Loucy (cell line): ENCODE measurements around the gene NKAPL.

ENCODE experiments used
- H2AFZ ChIP-seq: fragments of 200-600 bp; sonication (generic); 2 replicates; pipeline ENCODE4 v1.6.0; 2016; ENCODE audit warnings: antibody characterized with exemption, mild to moderate bottlenecking, low read length, moderate library complexity
- H3F3A ChIP-seq: fragments of 200-600 bp; 2 replicates; pipeline ENCODE4 v1.6.0; 2016; ENCODE audit warnings: antibody characterized with exemption, low read depth, mild to moderate bottlenecking
- H3K27me3 ChIP-seq: fragments of 200-600 bp; sonication (generic); 2 replicates; pipeline ENCODE4 v1.6.1; 2014; ENCODE audit warnings: low read length, mild to moderate bottlenecking; ENCODE audit not compliant: insufficient read depth, poor library complexity, severe bottlenecking
- H3K36me3 ChIP-seq: fragments of 200-600 bp; sonication (generic); 2 replicates; pipeline ENCODE4 v1.6.1; 2016; ENCODE audit warnings: low read length; ENCODE audit not compliant: insufficient read depth
- H3K4me1 ChIP-seq: fragments of 200-600 bp; sonication (generic); 2 replicates; pipeline ENCODE4 v1.5.1; 2014; ENCODE audit warnings: low read length, mild to moderate bottlenecking; ENCODE audit not compliant: insufficient read depth, poor library complexity, severe bottlenecking
- H3K4me2 ChIP-seq: fragments of 200-600 bp; sonication (generic); 2 replicates; pipeline ENCODE4 v1.6.0; 2014; ENCODE audit warnings: antibody characterized with exemption, low read length, low read depth, mild to moderate bottlenecking; ENCODE audit not compliant: poor library complexity, severe bottlenecking
- H3K4me3 ChIP-seq: fragments of 200-600 bp; sonication (generic); 2 replicates; pipeline ENCODE4 v1.5.1; 2014; ENCODE audit warnings: low read length, mild to moderate bottlenecking, mixed read lengths; ENCODE audit not compliant: poor library complexity, severe bottlenecking
- H3K79me2 ChIP-seq: fragments of 200-600 bp; sonication (generic); 2 replicates; pipeline ENCODE4 v1.6.1; 2014; ENCODE audit warnings: low read length; ENCODE audit not compliant: insufficient read depth
- H3K9ac ChIP-seq: fragments of 200-600 bp; sonication (generic); 2 replicates; pipeline ENCODE4 v1.6.0; 2014; ENCODE audit warnings: mild to moderate bottlenecking, low read depth, low read length, moderate library complexity; ENCODE audit not compliant: poor library complexity, severe bottlenecking
- H3K9me2 ChIP-seq: fragments of 200-600 bp; sonication (generic); replicated peaks from 2 replicates; pipeline ENCODE4 v1.6.1; 2016; ENCODE audit warnings: low read depth, low read length, mixed read lengths
- H3K9me3 ChIP-seq: fragments of 200-600 bp; sonication (generic); 2 replicates; pipeline ENCODE4 v1.6.1; 2014; ENCODE audit warnings: mild to moderate bottlenecking, antibody characterized with exemption, low read length, low read depth; ENCODE audit not compliant: insufficient read depth
- H4K20me1 ChIP-seq: fragments of 200-600 bp; sonication (generic); 2 replicates; pipeline ENCODE4 v1.6.0; 2014; ENCODE audit warnings: antibody characterized with exemption, low read length, mild to moderate bottlenecking; ENCODE audit not compliant: insufficient read depth, poor library complexity, severe bottlenecking
- EZH2phosphoT487 ChIP-seq: fragments of 200-600 bp; IDR thresholded peaks from 2 replicates; pipeline ENCODE4 v1.6.1; 2018; ENCODE audit warnings: antibody characterized with exemption, mild to moderate bottlenecking, moderate library complexity, borderline replicate concordance
- TF ChIP-seq, protein P1 (sequence below): fragments of 200-600 bp; sonication (generic); conservative IDR thresholded peaks from 2 replicates; pipeline ENCODE4 v1.5.1; 2014; ENCODE audit warnings: mild to moderate bottlenecking, antibody characterized with exemption, low read length

Gene NKAPL

DNA sequence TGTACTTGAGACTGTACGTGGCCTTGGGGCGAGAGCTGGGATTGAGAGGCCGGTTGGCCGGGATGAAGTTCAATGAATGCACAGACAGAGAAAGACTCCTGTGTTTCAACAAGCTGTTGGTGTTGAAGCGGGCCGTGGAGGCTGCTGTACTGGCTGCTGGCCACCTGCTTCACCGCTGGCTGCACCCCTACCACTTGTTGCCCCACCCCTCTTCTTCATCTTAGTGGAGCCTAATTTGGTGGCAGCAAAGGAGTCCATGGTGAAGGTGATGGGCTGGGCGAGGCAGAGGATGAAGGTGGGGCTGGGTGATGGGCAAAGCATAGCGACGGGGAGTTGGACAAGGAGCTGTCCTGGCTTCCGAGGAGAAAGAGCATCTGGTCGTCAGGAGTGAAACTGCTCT lies 41.2 kb upstream of the NKAPL start:
- Histone ChIP-seq H2AFZ (no peak overlapping the region), H3K9me2 (no peaks in the 10 kb centered on the region), H4K20me1 (no peaks in the 10 kb centered on the region), H3K79me2 (no peaks in the 10 kb centered on the region), H3F3A (no peaks in the 10 kb centered on the region), H3K9ac (no peak overlapping the region), H3K9me3 (no peaks in the 10 kb centered on the region), H3K4me2 (no peak overlapping the region), H3K36me3 (no peaks in the 10 kb centered on the region), H3K27me3 (no peaks in the 10 kb centered on the region), H3K4me3 (no peak overlapping the region), H3K4me1 (peaks cover 4% of the 10 kb centered on the region)
- TF ChIP-seq, protein P1, sequence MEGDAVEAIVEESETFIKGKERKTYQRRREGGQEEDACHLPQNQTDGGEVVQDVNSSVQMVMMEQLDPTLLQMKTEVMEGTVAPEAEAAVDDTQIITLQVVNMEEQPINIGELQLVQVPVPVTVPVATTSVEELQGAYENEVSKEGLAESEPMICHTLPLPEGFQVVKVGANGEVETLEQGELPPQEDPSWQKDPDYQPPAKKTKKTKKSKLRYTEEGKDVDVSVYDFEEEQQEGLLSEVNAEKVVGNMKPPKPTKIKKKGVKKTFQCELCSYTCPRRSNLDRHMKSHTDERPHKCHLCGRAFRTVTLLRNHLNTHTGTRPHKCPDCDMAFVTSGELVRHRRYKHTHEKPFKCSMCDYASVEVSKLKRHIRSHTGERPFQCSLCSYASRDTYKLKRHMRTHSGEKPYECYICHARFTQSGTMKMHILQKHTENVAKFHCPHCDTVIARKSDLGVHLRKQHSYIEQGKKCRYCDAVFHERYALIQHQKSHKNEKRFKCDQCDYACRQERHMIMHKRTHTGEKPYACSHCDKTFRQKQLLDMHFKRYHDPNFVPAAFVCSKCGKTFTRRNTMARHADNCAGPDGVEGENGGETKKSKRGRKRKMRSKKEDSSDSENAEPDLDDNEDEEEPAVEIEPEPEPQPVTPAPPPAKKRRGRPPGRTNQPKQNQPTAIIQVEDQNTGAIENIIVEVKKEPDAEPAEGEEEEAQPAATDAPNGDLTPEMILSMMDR: no peak
- TF ChIP-seq EZH2phosphoT487: no peak

DNA sequence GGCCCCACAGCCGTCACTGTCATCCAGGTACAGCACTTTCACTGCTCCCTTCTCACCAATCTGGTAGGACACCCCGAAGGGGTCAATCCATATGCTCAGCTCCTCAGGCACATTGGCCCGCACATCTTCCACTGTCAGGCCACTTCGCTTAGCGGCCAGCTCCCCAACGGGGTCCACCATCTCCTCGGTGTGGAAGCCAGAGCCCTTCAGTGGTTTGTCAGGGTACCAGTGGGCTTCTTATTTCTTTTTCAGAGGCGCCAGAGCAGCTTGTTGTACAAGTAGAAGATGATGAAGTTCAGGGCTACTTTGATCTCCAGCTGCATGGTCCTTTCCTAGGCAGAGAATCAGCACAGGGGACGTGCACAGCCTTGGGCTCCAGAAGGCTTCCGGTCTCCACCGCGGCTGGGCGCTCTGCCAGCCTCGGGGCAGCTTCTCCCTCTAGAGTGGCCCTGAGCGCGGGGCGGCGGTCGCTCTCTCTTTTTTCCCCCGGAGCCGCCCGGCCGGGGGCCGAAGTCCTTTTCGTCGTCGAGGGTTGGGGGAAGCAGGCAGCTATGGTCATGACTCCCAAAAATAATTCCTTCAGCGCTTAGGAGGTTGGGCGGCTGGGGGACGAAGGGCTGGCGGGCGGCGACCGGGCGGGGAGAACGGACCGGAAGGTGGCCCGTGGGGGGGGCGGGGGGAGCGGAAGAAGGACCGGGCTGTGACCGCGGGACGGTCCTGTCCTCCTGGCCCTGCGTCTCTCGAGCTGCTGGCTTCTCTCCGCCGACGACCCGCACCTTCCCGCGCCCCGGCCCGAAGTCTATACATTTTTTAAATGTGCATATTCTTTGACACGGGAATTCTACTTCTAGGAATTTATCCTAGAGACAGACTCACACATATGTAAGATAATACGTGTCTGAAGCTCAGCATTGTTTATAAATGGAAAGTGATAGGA lies 40.5 kb upstream of the NKAPL start:
- no peaks in the 10 kb centered on the region for H3K36me3 ChIP-seq
- no peak overlapping the region for H2AFZ ChIP-seq
- no peaks in the 10 kb centered on the region for H4K20me1 ChIP-seq
- no peak overlapping the region for H3K9ac ChIP-seq
- no peaks in the 10 kb centered on the region for H3K9me2 ChIP-seq
- H3K4me2 ChIP-seq: no peak overlapping the region
- H3F3A ChIP-seq: no peaks in the 10 kb centered on the region
- H3K4me3 ChIP-seq: no peak overlapping the region
- no peak for TF ChIP-seq EZH2phosphoT487
- TF ChIP-seq, protein P1: no peak
- H3K79me2 ChIP-seq: no peaks in the 10 kb centered on the region
- no peaks in the 10 kb centered on the region for H3K27me3 ChIP-seq
- H3K9me3 ChIP-seq: no peaks in the 10 kb centered on the region
- peaks cover 4% of the 10 kb centered on the region for H3K4me1 ChIP-seq

DNA sequence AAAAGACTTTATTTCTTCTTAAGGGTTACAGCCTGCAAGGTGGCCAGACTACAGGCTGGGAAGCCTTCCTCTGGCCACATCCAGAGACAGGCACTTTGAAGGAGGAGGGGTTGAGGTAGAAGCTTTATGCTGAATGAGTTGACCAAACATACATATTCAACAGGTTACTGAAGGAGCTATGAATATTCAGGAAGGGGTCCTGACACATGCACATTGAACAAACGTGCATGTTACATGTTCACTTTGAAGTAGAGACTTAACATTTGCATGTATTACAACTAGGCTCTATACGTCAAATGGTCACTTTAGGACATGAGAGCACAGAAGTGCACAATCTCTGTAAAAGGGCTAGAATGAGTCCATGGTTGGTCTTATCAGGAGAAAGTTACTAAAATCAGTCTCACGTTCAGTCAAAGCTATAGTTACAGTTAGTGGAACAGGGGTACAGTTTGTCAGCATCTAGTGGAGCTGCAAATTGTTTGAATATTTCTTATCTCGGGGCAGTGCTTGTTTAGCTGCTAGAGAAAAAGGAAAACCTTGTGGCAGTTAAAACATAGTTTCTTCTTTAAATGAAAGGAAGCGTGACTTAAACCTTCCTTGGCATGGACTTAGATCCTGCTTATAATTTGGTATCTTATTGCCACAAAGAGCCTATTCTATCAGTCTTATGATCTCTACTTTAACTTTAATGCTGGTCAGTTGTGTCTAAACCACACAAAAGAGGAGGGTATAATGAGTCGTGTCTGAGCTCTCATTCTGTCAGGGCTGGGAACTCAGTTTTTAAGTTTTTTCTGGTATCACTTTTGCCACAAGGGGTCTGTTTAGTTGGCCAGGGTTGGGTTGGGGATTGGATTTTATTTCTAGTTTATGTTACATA lies 38.6 kb upstream of the NKAPL start:
- Histone ChIP-seq H3K9ac (no peak overlapping the region), H3K27me3 (no peaks in the 10 kb centered on the region)
- TF ChIP-seq, protein P1: peak; percentile 16
- TF ChIP-seq EZH2phosphoT487: no peak

More for the DNA sequence above, 38.6 kb upstream of the NKAPL start:
- Histone ChIP-seq H3K4me1 (peaks cover 4% of the 10 kb centered on the region), H3K9me3 (no peaks in the 10 kb centered on the region), H3K4me2 (peak overlapping the region; percentile 32), H3F3A (no peaks in the 10 kb centered on the region), H3K36me3 (no peaks in the 10 kb centered on the region), H3K79me2 (no peaks in the 10 kb centered on the region), H3K4me3 (no peak overlapping the region), H4K20me1 (no peaks in the 10 kb centered on the region), H2AFZ (peak overlapping the region; percentile 53; the same call in 1 of the 2 replicates), H3K9me2 (no peaks in the 10 kb centered on the region)
